Fibroblast of gingiva (primary cell): ENCODE data around the gene OR8J3.
"Not testable (repeated sequence)": the region's sequence is repeated elsewhere in the genome, so short reads cannot be mapped to it uniquely, and the experiment has no call there.

Experiments used
- DNase-seq: peaks from one replicate; pipeline ENCODE4 v3.0.0-alpha.2; 2011; ENCODE audit warnings: low read depth

The OR8J3 gene, protein sequence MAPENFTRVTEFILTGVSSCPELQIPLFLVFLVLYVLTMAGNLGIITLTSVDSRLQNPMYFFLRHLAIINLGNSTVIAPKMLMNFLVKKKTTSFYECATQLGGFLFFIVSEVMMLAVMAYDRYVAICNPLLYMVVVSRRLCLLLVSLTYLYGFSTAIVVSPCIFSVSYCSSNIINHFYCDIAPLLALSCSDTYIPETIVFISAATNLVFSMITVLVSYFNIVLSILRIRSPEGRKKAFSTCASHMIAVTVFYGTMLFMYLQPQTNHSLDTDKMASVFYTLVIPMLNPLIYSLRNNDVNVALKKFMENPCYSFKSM

DNA sequence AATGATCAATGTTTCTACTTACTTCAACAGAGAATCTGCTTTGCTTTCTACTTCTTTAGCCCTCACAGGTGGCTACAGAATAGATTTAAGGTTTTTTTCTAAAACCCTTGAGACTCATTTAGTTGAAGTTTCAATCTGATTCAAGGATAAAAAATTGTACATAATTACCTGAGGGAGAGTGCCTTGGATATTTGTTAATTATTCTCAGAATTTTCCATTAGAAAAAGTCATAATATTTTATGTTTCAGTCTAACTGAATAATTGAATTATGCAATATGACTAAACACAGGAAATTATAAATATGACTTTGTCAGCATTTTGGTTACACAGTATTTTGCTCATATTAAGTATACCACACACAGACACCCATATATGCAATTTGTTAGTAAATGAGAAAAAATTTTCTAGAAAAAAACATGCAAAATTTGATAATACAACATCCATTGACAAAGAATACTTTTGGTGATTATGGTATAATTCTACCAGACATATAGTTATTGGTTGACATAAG lies at the start of gene OR8J3:
TSS of gene OR8J3 (minus strand) at position 51 of the 511 bp plus-strand sequence. CDS start 2,483 bp downstream, outside the sequence.
- DNase-seq = no peak

DNA sequence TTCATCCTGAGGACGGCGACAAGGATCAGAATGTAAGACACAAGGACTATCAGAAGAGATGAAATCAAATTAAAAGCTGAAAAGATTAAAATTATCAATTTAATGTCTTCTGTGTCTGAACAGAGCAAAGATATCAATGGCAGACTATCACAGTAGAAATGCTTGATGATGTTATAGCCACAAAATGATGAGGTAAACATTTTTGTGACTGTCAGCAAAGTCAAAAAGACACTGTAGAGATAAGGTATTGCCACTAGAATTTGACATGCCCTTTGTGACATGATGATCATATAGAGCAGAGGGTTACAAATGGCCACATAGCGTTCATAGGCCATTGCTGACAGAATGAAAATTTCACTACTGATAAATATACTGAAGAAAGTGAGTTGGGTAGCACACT lies 48.6 kb upstream of the OR8J3 start:
- no peak for DNase-seq

DNA sequence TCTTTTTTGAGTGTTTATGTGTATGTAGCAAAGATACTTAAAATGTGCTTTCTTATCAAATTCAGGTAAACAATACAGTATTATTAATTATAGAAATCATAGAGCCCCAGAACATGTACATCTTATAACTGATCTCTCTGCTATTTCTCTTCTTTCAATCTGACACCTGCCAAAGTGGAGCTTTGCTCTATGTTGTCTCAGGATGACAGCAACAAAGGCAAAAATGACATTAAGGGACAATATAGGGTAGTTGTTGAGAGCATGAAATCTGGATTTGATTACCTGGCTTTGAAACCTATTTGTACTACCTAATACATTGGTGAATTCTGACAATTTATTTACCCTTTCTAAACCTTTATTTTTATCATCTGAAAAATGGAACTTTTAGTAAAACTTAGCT lies 43.5 kb upstream of the OR8J3 start:
- no peak for DNase-seq

DNA sequence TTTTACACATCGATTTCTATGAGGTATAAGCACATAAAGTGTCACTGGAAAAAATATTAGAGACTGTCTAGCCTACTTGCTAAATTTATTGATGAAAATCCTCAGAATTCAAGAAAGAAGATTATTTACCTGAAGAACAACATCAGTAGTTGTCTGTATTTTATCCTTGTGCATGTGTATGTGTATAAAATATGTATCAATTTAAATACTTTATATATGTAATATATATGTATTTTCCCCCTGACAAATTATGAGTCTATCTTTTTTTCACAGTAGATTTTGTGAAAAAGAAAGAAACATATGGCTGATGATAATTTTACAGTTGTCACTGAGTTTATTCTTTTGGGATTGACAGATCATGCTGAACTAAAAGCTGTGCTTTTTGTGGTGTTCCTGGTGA lies 36.3 kb upstream of the OR8J3 start, which contains the start of gene OR5J2:
TSS of gene OR5J2 (plus strand) at position 301 of the 400 bp plus-strand sequence. CDS start at position 301, 0 bp downstream.
- no peak for DNase-seq

DNA sequence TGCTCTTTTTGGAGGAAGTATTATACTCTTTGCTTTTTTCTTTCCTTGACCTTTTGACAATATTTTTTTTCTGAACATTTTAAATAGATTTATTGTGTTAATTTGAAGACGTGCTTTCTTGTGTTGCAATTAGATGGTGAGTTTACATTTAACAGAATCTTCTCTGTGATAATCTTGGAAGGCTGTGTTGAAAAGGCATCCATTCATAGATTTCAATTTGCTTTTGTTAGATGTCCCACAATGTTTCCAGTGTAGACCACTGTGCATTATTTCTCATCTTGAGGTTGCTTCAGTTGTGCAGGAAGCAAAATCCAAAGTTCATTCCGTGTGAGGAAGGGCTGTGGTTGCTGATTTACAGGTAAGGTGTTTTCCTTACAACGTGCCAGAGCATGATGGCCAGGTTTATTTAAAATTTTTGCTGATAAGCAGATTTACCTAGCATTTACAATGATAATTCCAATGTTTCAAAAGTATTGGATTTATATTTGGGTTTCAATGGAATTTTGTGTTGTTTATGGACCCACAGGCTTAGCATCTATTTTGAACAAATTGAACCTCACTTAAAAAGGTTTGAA lies 32.3 kb upstream of the OR8J3 start:
- no peak for DNase-seq

DNA sequence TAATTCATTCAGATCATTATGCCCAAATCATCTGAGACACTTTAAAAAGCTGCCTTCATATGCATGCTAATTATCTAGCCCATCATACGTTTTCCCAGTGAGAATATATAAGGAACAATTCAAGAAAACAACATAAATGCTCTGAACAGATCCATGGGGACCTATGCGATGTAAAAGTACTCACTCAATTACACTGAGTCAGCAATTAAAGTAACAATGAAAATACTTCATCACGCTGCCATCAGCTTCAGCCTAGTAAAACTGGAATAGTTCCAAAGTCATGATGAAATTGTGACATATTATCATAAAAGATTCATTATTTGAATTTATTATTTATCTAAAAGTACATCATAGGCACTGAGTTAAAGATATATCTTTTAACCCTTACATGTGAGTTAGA lies 23.8 kb upstream of the OR8J3 start:
- DNase-seq = no peak

DNA sequence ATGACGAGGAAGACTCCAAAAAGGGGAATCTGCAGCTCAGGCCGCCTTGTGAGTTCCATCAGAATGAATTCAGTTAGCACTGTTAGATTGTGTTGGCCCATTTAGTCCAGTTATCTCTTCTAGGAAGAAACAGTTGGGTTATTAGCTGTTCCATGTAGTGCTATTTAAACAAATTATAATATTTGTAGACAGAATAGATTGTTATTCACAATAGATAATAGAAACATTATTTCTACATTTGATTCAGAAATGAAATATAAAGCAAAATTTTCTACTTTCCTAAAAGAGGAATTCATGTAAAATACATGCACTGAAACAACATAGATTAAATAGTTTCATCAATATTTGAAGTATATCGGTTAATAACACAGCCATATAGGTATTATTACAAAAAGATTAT lies 20.2 kb upstream of the OR8J3 start, which contains the start of gene OR8K5:
TSS of gene OR8K5 (minus strand) at position 101 of the 400 bp plus-strand sequence. CDS start at position 101, 0 bp downstream.
- no peak for DNase-seq

DNA sequence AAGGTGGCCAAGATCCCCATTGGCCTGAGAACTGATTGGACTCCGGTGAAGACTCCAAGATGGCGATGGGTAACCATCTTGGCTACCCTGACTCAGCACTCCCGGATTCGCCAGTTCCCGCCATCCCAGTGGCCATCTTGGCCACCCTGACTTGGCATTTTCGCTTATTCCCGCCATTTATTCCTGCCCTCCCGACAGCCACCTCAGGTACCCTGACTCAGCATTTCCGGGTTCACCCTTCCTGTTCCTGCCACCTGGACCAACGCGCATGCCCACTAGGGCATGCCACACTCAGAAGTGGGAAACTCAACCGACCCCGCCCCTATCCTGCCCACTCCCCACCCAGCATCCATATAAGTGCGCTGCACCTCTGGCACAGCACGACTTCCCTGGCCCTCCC lies 12.3 kb upstream of the OR8J3 start:
- DNase-seq = no peak

DNA sequence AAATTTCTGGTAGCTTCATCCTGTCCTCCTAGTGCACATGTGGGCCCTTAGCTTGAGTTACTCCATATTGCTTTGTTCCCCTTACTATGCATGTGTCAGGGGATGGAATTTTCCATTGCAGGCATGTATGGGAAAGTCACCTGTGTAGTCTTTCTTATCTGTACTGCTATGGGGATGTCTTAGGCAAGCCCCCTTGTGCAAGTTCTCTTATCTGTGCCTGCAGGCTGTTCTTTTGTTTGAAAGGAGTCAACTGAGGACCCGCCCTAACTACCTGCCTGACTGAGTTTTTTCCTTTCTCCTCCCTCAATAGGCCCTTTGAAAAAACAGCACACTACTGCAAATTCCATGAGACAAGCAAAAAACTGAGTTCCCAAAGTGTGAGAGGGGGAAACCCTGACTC lies 11.4 kb upstream of the OR8J3 start:
- DNase-seq = no peak

DNA sequence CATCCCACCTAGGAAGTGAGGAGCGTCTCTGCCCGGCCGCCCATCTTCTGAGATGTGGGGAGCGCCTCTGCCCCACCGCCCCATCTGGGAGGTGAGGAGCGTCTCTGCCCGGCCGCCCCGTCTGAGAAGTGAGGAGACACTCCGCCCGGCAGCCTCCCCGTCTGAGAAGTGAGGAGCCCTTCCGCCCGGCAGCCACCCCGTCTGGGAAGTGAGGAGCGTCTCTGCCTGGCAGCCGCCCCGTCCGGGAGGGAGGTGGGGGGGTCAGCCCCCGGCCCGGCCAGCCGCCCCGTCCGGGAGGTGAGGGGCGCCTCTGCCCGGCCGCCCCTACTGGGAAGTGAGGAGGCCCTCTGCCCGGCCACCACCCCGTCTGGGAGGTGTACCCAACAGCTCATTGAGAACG lies 3.7 kb upstream of the OR8J3 start:
- DNase-seq = not testable (repeated sequence)

DNA sequence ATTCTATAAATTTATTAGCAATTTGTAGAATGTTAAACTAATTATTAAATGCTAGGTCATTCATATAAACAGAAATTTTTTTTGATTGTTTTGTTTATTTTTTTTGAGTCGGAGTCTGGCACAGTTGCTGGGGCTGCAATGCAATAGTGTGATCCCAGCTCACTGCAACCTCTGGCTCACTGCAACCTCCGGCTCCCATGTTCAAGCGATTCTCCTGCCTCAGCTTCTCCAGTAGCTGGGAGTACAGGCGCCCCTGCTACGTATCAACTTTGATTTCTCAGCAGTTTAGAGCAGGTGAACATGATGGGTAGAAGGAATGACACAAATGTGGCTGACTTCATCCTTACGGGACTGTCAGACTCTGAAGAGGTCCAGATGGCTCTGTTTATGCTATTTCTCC lies 17.9 kb downstream of the OR8J3 start, which contains the start of gene OR8H3:
TSS of gene OR8H3 (plus strand) at position 301 of the 400 bp plus-strand sequence. CDS start at position 301, 0 bp downstream.
- no peak for DNase-seq

DNA sequence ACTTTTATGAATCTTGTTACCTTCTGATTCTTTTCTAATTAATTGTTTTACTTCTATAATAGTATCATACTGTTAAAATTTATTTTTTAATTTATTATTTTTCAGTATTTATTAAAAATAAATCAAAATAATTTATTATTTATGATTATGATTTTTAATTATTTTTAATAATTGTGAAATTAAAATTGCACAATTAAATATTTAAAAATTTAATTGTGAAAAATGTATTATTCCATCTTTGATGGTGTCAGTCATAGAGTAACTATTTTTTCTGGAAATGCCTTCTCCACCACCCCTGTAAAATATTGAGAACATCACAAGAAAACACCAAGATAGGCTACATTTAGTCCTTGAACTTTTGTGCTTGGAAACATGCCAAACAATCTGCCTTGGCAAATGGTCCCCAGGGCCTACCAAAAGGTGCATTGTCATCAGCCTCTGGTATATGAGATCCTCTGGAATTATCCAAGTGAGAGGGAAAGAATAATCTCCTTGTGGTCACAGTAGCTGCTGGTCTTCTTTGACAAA lies 36.7 kb downstream of the OR8J3 start, which contains the start of gene OR8H2:
TSS of gene OR8H2 (plus strand) at position 478 of the 528 bp plus-strand sequence. CDS start 1,356 bp downstream, outside the sequence.
- no peak for DNase-seq

DNA sequence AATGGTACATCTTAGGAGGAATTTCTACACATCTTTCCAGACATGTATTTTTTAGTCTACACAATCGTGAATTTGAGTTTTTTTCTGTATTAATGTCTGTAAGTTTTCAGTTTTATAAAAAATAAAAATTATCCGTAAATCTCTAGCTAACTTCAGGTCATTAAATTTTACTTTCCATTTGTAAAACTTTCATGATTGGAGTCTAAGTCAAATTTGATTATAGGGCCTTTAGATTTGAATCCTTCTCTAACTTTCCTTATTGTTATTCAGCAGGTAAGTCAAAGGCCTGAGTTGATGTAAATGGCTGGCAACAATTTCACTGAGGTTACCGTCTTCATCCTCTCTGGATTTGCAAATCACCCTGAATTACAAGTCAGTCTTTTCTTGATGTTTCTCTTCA lies 47.0 kb downstream of the OR8J3 start, which contains the start of gene OR8I2:
TSS of gene OR8I2 (plus strand) at position 301 of the 400 bp plus-strand sequence. CDS start at position 301, 0 bp downstream.
- no peak for DNase-seq

DNA sequence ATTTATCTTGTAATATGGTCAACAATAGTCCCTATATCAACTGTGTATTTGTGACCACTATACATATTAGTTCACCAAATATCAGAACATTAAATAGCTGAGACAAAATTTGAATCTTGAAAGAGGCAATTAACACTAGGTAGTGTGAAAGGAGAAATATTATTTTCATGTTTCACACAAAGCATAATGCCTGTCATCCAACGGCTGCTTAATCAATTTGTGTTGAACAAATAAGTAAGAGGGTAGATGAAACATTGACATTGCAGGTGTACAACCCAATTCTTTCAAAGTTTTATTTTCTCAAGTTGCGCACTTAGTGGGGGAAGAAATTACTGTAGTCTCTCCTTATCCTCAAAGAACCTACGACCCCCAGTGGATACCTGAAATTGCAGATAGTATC lies 50.3 kb downstream of the OR8J3 start:
- no peak for DNase-seq
